Measurements from ENCODE around the gene ENTPD6. TPM values are rescaled to one million over a fixed set of nuclear protein-coding genes. Genes with fewer than 3 reads are reported as not detected.
"Not testable (repeated sequence)": the region's sequence is repeated elsewhere in the genome, so short reads cannot be mapped to it uniquely, and the experiment has no call there.

ENTPD6 gene
- total RNA-seq, 1 donor from 2014 or later = 44.4 TPM

DNA sequence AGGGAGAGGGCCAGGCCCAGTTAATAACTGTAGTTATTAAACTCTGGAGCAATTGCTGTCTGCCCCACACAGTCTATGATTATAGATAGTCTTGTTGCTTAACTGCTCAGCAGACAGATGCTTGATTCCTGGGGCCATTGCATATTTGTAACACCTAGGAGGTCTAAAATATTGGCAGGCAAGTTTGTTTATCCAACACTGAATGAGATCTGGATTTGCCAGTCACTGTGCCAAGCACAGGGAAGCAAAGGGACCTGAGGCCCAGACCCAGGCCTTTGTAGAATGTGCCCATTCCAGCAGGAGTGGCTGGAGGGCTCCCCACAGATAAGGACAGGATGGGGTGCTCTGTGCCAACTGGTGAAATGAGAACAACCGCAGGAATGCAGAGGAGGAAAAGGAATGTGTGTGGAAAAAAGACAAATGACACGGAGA lies 17.6 kb upstream of the ENTPD6 start:
- H3K4me1 Mint-ChIP-seq = no peaks in the 10 kb centered on the region
- no peaks in the 10 kb centered on the region for H3K36me3 Mint-ChIP-seq (ENCODE audit: low read depth)
- DNase-seq (no peak), ATAC-seq (ENCODE audit: low read depth) (no peak)
- H3K27ac Mint-ChIP-seq = no peak overlapping the region
- ChIA-PET POLR2A (no interaction called here), CTCF (interaction anchor here (1.1 kb wide), 1 partner anchor 221 kb away, joined by 3 read pairs; no protein-coding TSS in a partner anchor)
- TF ChIP-seq CTCF (IDR thresholded peaks at IDR 0.05) = no peak
- intact Hi-C loops (cut with micrococcal nuclease) = loop anchor here (5.0 to 10.0 kb wide), 3 partner anchors 111 to 1073 kb away; no protein-coding TSS in a partner anchor
- H3K4me3 Mint-ChIP-seq = no peak overlapping the region
- peaks cover 12% of the 10 kb centered on the region for H3K27me3 Mint-ChIP-seq
- peaks cover 9% of the 10 kb centered on the region for H3K9me3 Mint-ChIP-seq

GRCh38 chr20:25178563-25179438 lies 16.7 kb upstream of the ENTPD6 start:
- POLR2A ChIA-PET = no interaction called here

GRCh38 chr20:25179439-25180089 lies 15.9 kb upstream of the ENTPD6 start:
- Mint-ChIP-seq H3K27me3 (peaks cover 16% of the 10 kb centered on the region), H3K4me3 (no peak overlapping the region), H3K27ac (no peak overlapping the region), H3K9me3 (peaks cover 7% of the 10 kb centered on the region), H3K4me1 (no peaks in the 10 kb centered on the region), H3K36me3 (ENCODE audit: low read depth) (no peaks in the 10 kb centered on the region)
- ATAC-seq (ENCODE audit: low read depth) = no peak
- POLR2A ChIA-PET = no interaction called here
- intact Hi-C loops (cut with micrococcal nuclease) = loop anchor here (1.0 to 10.0 kb wide), 4 partner anchors 112 to 1075 kb away; no protein-coding TSS in a partner anchor
- DNase-seq = no peak
- CTCF ChIA-PET = interaction anchor here (0.7 to 1.4 kb wide), 2 partner anchors 15 to 1758 kb away, joined by 3 read pairs; partner anchors contain the start of gene NAPB
- TF ChIP-seq CTCF (IDR thresholded peaks at IDR 0.05) = no peak

More at GRCh38 chr20:25178563-25179438, 16.7 kb upstream of the ENTPD6 start:
- Mint-ChIP-seq H3K4me1 (no peaks in the 10 kb centered on the region), H3K4me3 (no peak overlapping the region), H3K36me3 (ENCODE audit: low read depth) (no peaks in the 10 kb centered on the region), H3K27ac (no peak overlapping the region), H3K9me3 (peaks cover 6% of the 10 kb centered on the region), H3K27me3 (peaks cover 10% of the 10 kb centered on the region)
- no peak for TF ChIP-seq CTCF (IDR thresholded peaks at IDR 0.05)
- CTCF ChIA-PET = interaction anchor here (0.7 to 1.4 kb wide), 3 partner anchors 16 to 1757 kb away, joined by 3 read pairs; partner anchors contain the start of gene NAPB
- intact Hi-C loops (cut with micrococcal nuclease) = loop anchor here (1.0 to 10.0 kb wide), 4 partner anchors 112 to 1074 kb away; no protein-coding TSS in a partner anchor
- ATAC-seq (ENCODE audit: low read depth) = peak; percentile 37
- DNase-seq = no peak

- CTCF ChIA-PET = not testable (repeated sequence)
- H3K27me3 Mint-ChIP-seq = peaks cover 35% of the 10 kb centered on the region
Measured at GRCh38 chr20:25184391-25184790, 11.1 kb upstream of the ENTPD6 start.

GRCh38 chr20:25187220-25187619 lies 8.3 kb upstream of the ENTPD6 start:
- DNase-seq (no peak), ATAC-seq (ENCODE audit: low read depth) (no peak)
- no peak for TF ChIP-seq CTCF (IDR thresholded peaks at IDR 0.05)
- H3K27me3 Mint-ChIP-seq = peaks cover 35% of the 10 kb centered on the region
- intact Hi-C loops (cut with micrococcal nuclease) = no loop called here
- CTCF ChIA-PET = no interaction called here
- POLR2A ChIA-PET = no interaction called here
- H3K27ac Mint-ChIP-seq = no peak overlapping the region
- H3K36me3 Mint-ChIP-seq (ENCODE audit: low read depth) = no peaks in the 10 kb centered on the region
- H3K4me3 Mint-ChIP-seq = no peak overlapping the region
- peaks cover 7% of the 10 kb centered on the region for H3K9me3 Mint-ChIP-seq
- H3K4me1 Mint-ChIP-seq = no peaks in the 10 kb centered on the region

More at GRCh38 chr20:25184391-25184790, 11.1 kb upstream of the ENTPD6 start:
- H3K36me3 Mint-ChIP-seq (ENCODE audit: low read depth); intact Hi-C loops (cut with micrococcal nuclease); H3K4me3 Mint-ChIP-seq; DNase-seq; H3K4me1 Mint-ChIP-seq; ATAC-seq (ENCODE audit: low read depth); H3K9me3 Mint-ChIP-seq; H3K27ac Mint-ChIP-seq; POLR2A ChIA-PET: not testable (repeated sequence)

All from activated B cell treated with CpG ODN at 0.5 μM for 24 hours (primary cell).